NCI-H2107 treated with DMSO at 0.1 percent for 48 hours (cell line): Measurements from ENCODE around the gene RIC8B.

Experiments used
- DNase-seq: peaks from one replicate; lab custom pipeline; 2025; ENCODE audit not compliant: unreplicated experiment; lab: John Stamatoyannopoulos, UW

Gene RIC8B

DNA sequence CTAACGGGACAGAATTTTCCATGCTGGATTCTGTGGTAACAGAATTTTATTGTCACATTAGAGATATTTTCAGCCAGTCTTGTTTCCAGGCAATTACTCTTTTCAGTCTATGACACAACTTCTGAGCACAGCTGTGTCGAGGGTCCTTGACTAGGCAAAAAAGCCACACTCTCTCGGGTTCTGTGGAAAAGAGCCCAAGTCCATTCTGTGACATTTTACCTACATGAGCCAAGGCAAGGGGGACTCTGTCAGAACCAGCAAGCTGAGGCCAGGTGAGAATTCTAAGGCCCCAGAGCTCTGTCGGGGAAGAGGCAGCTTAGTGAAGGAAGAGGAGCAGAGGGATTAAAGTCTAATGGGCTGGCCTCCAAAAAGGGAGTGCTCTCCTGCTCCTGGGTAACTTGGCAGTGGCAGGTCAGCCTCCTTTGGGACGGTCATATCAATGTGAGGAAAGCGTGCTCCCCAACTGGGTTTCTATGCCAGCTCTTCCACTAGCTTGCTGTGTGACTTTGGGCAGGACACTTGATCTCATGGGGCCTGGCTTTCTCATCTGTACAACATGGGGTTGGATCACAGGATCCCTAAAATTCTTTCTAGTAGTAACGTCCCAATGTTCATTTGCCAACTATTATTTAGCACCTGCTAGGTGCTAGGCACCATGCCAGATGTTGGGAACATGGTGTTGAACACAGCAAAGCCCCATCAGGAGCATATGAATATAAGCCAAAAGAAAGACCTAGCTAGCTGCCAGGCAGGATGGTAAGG, 16.0 kb upstream of the RIC8B start:
- DNase-seq: no peak

GRCh38 chr12:106759526-106760183, 14.8 kb upstream of the RIC8B start:
- no peak for DNase-seq

- DNase-seq: peak; percentile 82
These were observed 14.3 kb upstream of the RIC8B start for GRCh38 chr12:106760184-106760531.

DNA sequence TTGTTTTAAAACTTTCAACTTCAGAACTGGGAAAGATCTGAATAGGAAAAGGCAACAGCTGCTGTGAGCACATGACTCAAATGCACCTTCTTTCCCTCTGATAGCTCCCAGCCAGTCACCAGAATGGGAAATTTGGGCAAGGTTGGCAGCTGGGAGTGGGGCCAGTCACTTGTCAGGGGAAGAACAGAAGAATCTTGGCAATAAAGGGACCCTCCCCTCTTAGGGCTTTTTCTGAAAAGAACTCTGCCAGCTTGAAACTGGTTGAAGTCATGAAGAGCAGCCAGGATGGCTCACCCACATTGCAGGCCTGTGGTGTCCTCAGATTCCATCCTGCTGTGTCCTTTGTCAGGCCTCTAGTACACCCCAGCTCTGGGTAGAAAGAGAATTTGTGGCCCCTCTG, 10.3 kb upstream of the RIC8B start:
- no peak for DNase-seq

GRCh38 chr12:106764738-106765137, 9.7 kb upstream of the RIC8B start:
- DNase-seq: no peak

DNA sequence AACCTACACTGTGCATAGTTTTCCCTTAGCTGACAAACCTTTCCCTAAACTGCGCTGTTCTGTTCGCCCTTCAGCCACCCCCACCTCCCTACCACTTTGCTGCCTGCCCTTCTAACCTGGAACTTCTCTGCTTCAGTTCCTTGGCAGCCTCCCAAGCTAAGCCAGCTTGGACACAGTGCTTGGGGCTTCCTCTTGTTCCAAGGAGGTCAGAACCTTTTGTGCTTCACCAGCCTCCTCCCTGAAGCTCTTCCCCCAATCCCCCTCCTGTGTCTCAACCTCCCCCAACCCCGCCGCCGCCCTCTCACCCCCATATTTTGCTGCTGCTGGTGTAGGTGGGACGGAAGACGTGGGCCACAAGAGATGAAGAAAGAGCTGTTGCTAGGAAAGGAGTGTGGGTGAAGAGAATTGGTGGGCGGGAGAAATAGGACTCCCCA, 8.1 kb upstream of the RIC8B start:
- DNase-seq: no peak

DNA sequence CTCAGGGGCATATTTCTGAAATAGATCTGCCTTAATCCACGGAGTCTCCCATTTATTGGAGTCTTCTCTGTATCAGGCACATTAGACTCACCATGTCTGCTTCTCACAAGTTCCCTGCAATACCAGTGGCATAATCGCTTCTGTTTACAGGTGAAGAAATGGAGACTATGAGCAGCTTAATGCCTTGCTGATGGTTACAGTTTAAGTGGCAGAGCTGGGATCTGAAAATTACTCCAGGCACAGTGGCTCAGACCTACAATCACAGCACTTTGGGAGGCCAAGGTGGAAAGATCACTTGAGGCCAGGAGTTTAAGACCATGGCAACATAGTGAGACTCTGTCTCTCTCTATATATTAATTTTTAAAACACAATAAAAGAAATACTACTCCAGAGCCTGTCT, 7.3 kb upstream of the RIC8B start:
- no peak for DNase-seq

DNA sequence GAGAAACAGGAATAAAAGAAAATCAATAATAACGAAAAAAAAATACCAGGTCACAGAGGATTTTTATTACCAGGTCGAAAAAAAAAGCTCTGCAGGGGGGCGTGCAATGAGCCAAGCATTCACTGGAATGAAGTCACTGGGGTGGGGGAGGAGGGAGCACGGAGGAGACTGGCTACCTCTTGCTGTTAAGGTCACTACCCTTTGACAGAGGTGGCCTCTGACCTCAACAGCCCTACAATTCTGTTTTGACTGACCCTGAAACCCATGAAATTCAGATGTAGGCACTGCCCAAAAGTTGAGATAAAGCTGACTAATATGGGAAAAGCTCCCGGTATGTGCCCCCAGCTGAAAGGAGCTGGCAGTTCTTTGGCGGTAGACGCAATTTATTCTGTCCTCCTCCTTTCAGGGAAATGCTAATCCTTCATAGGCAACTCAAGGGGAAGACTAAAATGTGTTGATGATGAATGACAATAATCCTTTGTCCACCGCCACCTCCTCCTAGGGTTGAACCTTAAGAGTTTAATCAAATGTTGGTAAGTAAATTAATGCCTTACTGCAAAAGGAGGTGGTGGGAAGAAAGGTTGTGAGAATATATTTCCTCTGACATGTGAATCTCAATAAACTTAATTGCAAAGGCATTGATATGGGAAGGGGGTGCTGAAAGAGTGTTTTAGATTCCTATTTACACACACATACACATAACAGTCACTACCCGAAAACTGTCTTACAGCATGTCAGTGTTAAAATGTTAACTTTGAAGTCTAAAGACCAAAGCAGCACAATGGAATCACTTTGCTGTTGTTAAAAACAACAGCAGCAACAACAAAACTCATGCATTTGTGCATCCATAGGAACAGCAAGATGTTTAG, 6.3 kb upstream of the RIC8B start:
- DNase-seq: no peak

DNA sequence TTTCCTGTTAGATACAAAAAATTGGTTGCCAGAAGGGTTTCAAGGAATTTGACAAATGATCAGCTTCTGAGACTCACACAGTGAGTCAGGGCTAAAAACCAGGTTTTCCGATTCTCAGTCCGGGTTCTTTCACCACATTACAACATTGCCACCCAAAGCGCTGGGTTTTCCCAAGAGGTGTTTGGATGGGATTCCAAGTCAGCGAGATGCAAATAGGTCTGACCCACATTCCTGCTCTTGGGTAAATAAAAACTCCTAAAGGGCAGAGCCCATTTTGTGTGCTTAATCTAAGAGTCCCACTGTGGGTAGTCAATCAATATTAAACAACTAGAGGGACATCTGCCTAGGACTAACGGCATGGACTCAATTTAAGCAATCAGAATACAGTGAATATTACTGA, 5.4 kb upstream of the RIC8B start:
- DNase-seq: no peak

- DNase-seq: no peak
These were observed 4.9 kb upstream of the RIC8B start for GRCh38 chr12:106769546-106769945.

DNA sequence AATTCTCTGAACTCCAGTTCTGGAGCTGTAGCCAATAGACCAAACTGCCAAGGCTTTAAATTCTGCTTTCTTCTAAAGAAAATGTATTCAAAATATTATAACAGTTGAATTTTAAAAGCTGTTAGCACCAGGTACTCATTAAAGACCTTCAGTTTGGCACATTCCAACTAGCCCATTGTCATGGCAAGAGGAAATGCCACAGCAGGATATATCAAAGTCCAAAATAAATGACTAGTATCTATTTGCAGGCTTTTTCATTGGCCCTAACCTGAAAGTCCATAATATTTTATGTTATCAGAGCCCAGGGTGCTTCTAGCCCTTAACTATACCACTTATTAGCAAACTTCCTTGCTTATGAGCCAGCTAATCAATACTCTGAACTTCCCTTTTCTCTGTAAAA, 3.1 kb upstream of the RIC8B start:
- DNase-seq: no peak

GRCh38 chr12:106773286-106774004, 1.0 kb upstream of the RIC8B start:
- DNase-seq: no peak

DNA sequence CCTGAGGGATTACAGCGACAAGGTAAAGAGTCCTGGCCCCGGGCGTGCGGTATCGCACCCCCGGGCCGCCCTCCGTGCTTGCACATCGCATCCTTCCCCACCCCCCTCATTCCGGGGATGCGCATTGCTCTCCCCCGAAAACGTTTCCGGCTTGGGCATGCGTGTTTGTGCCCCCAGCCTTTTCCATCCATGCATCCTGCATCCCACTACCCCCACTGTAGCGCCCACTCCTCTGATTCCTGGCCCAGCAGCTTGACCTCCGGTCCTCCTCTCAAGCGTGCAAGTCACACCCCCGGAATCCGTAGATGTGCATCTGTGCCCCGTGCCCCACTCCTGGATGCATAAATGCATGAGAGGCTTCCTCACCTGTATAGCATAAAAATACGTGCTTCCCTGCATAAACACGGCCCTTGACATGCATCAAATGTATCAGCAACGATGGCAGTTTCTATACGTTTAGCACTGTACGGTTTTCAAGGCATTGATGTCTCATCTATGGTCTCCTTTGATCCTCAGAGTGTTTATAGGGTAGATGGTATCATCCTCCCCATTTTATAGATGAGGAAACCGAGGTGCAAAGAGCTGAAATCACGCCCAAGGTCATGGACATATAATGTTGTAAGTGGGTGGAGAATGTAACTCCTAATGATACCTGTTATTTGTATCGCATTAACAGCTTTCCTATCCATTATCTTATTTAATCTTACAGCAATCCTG, 484 bp downstream of the RIC8B start:
- no peak for DNase-seq

- DNase-seq: no peak
These were observed 2.4 kb downstream of the RIC8B start for GRCh38 chr12:106776897-106777296.

DNA sequence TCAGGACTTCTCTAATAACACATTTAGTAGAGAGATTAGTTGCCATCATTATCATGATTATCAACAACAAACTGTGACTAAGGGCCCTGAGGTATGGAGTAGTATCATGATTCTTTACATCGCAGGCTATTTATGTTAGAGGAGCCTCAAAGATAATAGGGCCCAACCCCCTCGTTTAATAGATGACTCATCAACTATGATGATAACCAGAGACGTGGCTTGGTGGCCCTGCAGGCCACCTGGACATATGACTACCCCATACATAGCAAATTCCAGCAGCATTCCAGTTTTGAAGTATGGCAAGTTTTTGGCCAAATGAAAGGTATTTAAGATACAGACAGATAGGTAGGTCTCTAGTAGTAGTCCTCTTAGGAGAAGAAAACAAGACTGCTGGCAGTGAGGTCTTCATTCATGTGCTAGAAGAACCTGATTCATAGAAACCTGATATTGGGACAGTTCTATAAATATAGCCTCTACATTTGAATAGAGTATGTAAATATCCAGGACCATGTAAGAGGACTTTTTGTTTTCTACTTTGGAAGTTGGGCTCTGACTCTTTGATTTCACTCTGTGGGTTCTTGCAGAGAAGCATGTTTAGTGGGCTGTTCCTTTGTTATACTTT, 5.6 kb downstream of the RIC8B start:
- DNase-seq: no peak

GRCh38 chr12:106782619-106783018, 8.1 kb downstream of the RIC8B start:
- no peak for DNase-seq

- DNase-seq: no peak
These were observed 9.0 kb downstream of the RIC8B start for GRCh38 chr12:106783515-106783914.

DNA sequence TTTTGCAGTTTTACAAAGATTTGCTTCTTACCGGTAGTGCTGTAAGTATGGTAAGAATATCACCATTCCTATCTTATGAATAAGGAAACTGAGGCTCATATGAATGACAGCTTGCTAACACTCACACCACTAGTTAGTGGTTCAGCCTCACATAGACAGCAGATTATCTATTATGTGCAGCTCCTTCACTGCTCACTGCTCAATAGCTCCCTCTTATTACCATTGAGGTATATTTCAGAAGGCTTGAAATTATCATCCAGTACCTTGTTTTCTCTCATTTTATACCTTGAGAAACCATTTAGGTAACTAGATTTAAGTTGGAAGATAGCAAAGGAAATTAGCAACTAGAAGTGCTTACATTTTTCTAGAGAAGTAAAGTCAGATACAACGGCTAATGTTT, 15.5 kb downstream of the RIC8B start:
- no peak for DNase-seq

DNA sequence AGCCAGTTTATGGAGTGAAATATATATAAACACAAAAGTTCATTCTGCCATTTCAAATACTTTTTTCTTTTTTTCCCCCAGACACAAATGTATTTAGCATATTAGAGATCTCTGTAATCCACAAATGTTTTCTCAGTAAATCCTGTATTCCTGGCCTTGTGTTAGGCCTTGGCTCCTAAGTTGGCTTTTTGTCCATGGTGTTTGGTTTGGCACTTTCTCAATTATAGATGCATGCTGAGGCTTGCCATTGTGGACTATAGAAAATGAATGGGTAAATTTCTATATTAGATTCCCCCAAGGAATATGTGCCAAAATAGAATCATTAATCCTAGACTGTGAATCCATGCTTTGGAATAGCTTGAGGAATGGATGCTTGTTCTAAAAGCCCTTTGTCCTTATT, 17.0 kb downstream of the RIC8B start:
- no peak for DNase-seq

- no peak for DNase-seq
These were observed 19.9 kb downstream of the RIC8B start for GRCh38 chr12:106794369-106794768.
